Right lobe of liver (tissue), 4 donors: ENCODE data around the gene GATAD2B.

Experiments
- CTCF ChIP-seq, 4 donors: fragments of 200-600 bp in 3 of 4; fragments of 450-650 bp in 1 of 4; IDR thresholded peaks; one replicate each; pipeline versions ENCODE4 v1.5.1 to v1.8.0; 2016 to 2022; ENCODE audit warnings: antibody characterized with exemption in 4 of 4, mild to moderate bottlenecking in 2 of 4
- POLR2A ChIP-seq: fragments of 450-650 bp; IDR thresholded peaks from one replicate; pipeline ENCODE4 v1.6.1; 2017; ENCODE audit warnings: antibody characterized with exemption, mild to moderate bottlenecking
- donor health status: DM: no; HTN: no; CAD: no.
- donor health status: DM: no; HTN: no; CAD: no.
- donor health status: DM: no; HTN: yes; CAD: no.

DNA sequence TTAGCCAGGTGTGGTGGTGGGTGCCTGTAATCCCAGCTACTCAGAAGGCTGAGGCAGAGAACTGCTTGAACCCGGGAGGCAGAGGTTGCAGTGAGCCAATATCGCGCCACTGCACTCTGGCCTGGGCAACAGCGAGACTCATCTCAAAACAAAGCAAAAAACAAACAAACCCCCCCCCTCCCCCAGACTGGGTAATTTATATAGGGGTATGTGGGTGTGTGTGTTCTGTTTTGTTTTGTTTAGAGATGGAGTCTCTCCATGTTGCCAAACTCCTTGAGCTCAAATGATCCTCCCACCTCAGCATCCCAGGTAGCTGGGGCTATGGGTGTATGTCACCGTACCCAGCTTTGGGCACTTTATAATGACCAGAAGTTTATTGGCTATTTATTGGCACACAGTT lies 74.0 kb downstream of the GATAD2B start:
- TF ChIP-seq CTCF (IDR thresholded peaks at IDR 0.05): no peak
- TF ChIP-seq POLR2A: no peak
